HepG2 (cell line): ENCODE results near the gene C1QL4. TPM values are rescaled to one million over a fixed set of nuclear protein-coding genes. Genes with fewer than 3 reads are reported as not detected.

ENCODE experiments used
- ISL2 ChIP-seq: sonication (generic); formaldehyde crosslinking; IDR thresholded peaks from 2 replicates; pipeline ENCODE4 v1.5.0; 2020; ENCODE audit warnings: missing genetic modification reagents
- RBM22 ChIP-seq: fragments of 200-400 bp; formaldehyde crosslinking; optimal IDR thresholded peaks from 2 replicates; pipeline ENCODE3; 2017; ENCODE audit warnings: mild to moderate bottlenecking, low read length, moderate library complexity
- SSRP1 ChIP-seq: IDR thresholded peaks from 2 replicates; pipeline ENCODE4 v1.6.1; 2016; ENCODE audit warnings: control low read depth
- ZFP41 ChIP-seq: sonication (generic); formaldehyde crosslinking; IDR thresholded peaks from 2 replicates; pipeline ENCODE4 v1.4.0; 2020; ENCODE audit warnings: mild to moderate bottlenecking, missing genetic modification reagents, borderline replicate concordance
- ZNF570 ChIP-seq: sonication (generic); formaldehyde crosslinking; IDR thresholded peaks from 2 replicates; pipeline ENCODE4 v1.4.0; 2020; ENCODE audit warnings: mild to moderate bottlenecking, missing genetic modification reagents, borderline replicate concordance
- polyA plus RNA-seq, 8 experiments: library from polyadenylated mRNA; depleted of rRNA in 3 of 8; stranded (reverse) in 7 of 8; unstranded in 1 of 8; fragments of >200 nt; fragmentation: Illumina TruSeq in 4 of 8; extraction: Trizol in 4 of 8; gene quantifications; 2 replicates each; pipeline versions ENCODE4 v1.2.1 to v1.2.3, GENCODE V29; 2011 to 2016; ENCODE audit warnings: low read depth in 4 of 8, missing spikeins in 1 of 8, mixed read lengths in 1 of 8; ENCODE audit not compliant: insufficient read depth in 1 of 8
- total RNA-seq, 5 experiments: library from RNA; depleted of rRNA; stranded (reverse); fragments of >200 nt; fragmentation: Illumina TruSeq; extraction: Trizol; gene quantifications; 2 replicates each; pipeline ENCODE4 v1.2.3, GENCODE V29; 2016; ENCODE audit warnings: low read depth in 1 of 5
- TF ChIP-seq, protein P1 (sequence below): IDR thresholded peaks from 2 replicates; pipeline ENCODE4 v1.6.1; 2018; ENCODE audit warnings: missing genetic modification reagents
- TF ChIP-seq, protein P2 (sequence below): sonication (generic); formaldehyde crosslinking; IDR thresholded peaks from 2 replicates; pipeline ENCODE4 v1.5.0; 2020; ENCODE audit warnings: mild to moderate bottlenecking, missing genetic modification reagents, borderline replicate concordance
- TF ChIP-seq, protein P3 (sequence below): sonication (generic); formaldehyde crosslinking; IDR thresholded peaks from 2 replicates; pipeline ENCODE4 v1.4.0; 2020; ENCODE audit warnings: low read depth, missing genetic modification reagents
- TF ChIP-seq, protein P4 (sequence below): sonication (generic); formaldehyde crosslinking; IDR thresholded peaks from 2 replicates; pipeline ENCODE4 v1.4.0; 2020; ENCODE audit warnings: missing genetic modification reagents

Gene C1QL4
- total and polyA plus RNA-seq, 2 of the 13 experiments (the other 11 are each of a cell fraction or from before 2014, with no cell fraction given): 0.03 TPM; not detected in 1

DNA sequence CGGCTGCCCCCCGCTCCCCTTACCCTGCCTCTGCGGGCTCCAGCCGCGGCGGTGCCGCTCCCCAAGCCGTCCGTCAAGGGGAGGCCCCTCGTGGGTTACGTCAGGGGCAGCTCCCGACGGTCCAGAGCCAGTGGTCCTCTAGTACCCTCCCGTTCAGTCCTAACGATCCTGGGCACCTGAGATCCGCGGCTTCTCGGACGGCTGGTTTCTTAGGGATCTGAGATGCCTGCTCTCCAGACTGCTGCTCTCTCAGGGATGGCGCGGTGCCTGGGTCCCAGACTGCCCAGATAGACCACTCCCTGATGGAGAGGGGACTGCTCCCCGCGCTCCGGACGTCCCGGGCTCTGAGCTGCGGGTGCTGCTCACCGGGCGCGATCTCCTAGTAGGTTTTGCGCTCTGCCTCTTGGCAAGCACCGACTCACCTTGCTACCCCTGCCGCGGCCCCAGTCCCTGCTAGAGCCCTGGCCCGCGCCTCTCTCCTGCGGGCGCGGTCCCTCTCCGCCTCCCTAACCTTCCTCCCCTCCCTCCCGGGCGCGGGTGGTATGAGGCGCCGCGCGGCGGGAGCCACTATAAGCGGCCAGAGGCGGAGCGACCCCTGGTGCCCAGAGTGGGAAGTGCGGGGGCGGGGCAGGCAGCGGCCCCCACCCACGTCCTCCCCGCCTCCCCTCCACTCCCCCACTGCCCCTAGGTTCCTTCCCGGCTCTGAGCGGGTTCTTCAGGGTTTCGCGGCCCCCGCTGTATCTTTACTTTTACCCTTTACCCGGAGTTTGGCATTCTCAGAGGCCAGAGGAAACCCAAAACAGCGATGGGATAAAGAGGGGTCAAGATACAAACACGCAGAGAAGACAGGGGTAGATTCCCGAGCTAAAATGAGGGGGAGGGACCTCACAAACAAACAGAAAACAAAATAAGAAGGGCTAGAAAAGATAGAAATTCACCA lies at the start of gene C1QL4 (continued):
- no peak for TF ChIP-seq ZFP41 (CRISPR knock-in tag)
- TF ChIP-seq SSRP1: no peak
- no peak for TF ChIP-seq ISL2
- TF ChIP-seq, protein P1, sequence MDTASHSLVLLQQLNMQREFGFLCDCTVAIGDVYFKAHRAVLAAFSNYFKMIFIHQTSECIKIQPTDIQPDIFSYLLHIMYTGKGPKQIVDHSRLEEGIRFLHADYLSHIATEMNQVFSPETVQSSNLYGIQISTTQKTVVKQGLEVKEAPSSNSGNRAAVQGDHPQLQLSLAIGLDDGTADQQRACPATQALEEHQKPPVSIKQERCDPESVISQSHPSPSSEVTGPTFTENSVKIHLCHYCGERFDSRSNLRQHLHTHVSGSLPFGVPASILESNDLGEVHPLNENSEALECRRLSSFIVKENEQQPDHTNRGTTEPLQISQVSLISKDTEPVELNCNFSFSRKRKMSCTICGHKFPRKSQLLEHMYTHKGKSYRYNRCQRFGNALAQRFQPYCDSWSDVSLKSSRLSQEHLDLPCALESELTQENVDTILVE (CRISPR knock-in tag): 0 out of 2 replicates have a peak, but pooled peaks have one; percentile 27
- TF ChIP-seq, protein P2, sequence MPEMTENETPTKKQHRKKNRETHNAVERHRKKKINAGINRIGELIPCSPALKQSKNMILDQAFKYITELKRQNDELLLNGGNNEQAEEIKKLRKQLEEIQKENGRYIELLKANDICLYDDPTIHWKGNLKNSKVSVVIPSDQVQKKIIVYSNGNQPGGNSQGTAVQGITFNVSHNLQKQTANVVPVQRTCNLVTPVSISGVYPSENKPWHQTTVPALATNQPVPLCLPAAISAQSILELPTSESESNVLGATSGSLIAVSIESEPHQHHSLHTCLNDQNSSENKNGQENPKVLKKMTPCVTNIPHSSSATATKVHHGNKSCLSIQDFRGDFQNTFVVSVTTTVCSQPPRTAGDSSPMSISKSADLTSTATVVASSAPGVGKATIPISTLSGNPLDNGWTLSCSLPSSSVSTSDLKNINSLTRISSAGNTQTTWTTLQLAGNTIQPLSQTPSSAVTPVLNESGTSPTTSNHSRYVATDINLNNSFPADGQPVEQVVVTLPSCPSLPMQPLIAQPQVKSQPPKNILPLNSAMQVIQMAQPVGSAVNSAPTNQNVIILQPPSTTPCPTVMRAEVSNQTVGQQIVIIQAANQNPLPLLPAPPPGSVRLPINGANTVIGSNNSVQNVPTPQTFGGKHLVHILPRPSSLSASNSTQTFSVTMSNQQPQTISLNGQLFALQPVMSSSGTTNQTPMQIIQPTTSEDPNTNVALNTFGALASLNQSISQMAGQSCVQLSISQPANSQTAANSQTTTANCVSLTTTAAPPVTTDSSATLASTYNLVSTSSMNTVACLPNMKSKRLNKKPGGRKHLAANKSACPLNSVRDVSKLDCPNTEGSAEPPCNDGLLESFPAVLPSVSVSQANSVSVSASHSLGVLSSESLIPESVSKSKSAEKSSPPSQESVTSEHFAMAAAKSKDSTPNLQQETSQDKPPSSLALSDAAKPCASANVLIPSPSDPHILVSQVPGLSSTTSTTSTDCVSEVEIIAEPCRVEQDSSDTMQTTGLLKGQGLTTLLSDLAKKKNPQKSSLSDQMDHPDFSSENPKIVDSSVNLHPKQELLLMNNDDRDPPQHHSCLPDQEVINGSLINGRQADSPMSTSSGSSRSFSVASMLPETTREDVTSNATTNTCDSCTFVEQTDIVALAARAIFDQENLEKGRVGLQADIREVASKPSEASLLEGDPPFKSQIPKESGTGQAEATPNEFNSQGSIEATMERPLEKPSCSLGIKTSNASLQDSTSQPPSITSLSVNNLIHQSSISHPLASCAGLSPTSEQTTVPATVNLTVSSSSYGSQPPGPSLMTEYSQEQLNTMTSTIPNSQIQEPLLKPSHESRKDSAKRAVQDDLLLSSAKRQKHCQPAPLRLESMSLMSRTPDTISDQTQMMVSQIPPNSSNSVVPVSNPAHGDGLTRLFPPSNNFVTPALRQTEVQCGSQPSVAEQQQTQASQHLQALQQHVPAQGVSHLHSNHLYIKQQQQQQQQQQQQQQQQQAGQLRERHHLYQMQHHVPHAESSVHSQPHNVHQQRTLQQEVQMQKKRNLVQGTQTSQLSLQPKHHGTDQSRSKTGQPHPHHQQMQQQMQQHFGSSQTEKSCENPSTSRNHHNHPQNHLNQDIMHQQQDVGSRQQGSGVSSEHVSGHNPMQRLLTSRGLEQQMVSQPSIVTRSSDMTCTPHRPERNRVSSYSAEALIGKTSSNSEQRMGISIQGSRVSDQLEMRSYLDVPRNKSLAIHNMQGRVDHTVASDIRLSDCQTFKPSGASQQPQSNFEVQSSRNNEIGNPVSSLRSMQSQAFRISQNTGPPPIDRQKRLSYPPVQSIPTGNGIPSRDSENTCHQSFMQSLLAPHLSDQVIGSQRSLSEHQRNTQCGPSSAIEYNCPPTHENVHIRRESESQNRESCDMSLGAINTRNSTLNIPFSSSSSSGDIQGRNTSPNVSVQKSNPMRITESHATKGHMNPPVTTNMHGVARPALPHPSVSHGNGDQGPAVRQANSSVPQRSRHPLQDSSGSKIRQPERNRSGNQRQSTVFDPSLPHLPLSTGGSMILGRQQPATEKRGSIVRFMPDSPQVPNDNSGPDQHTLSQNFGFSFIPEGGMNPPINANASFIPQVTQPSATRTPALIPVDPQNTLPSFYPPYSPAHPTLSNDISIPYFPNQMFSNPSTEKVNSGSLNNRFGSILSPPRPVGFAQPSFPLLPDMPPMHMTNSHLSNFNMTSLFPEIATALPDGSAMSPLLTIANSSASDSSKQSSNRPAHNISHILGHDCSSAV (CRISPR knock-in tag): no peak
- TF ChIP-seq, protein P3, sequence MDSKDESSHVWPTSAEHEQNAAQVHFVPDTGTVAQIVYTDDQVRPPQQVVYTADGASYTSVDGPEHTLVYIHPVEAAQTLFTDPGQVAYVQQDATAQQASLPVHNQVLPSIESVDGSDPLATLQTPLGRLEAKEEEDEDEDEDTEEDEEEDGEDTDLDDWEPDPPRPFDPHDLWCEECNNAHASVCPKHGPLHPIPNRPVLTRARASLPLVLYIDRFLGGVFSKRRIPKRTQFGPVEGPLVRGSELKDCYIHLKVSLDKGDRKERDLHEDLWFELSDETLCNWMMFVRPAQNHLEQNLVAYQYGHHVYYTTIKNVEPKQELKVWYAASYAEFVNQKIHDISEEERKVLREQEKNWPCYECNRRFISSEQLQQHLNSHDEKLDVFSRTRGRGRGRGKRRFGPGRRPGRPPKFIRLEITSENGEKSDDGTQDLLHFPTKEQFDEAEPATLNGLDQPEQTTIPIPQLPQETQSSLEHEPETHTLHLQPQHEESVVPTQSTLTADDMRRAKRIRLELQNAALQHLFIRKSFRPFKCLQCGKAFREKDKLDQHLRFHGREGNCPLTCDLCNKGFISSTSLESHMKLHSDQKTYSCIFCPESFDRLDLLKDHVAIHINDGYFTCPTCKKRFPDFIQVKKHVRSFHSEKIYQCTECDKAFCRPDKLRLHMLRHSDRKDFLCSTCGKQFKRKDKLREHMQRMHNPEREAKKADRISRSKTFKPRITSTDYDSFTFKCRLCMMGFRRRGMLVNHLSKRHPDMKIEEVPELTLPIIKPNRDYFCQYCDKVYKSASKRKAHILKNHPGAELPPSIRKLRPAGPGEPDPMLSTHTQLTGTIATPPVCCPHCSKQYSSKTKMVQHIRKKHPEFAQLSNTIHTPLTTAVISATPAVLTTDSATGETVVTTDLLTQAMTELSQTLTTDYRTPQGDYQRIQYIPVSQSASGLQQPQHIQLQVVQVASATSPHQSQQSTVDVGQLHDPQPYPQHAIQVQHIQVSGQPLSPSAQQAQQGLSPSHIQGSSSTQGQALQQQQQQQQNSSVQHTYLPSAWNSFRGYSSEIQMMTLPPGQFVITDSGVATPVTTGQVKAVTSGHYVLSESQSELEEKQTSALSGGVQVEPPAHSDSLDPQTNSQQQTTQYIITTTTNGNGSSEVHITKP: no peak
- no peak for TF ChIP-seq ZNF570
- TF ChIP-seq, protein P4, sequence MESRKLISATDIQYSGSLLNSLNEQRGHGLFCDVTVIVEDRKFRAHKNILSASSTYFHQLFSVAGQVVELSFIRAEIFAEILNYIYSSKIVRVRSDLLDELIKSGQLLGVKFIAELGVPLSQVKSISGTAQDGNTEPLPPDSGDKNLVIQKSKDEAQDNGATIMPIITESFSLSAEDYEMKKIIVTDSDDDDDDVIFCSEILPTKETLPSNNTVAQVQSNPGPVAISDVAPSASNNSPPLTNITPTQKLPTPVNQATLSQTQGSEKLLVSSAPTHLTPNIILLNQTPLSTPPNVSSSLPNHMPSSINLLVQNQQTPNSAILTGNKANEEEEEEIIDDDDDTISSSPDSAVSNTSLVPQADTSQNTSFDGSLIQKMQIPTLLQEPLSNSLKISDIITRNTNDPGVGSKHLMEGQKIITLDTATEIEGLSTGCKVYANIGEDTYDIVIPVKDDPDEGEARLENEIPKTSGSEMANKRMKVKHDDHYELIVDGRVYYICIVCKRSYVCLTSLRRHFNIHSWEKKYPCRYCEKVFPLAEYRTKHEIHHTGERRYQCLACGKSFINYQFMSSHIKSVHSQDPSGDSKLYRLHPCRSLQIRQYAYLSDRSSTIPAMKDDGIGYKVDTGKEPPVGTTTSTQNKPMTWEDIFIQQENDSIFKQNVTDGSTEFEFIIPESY (CRISPR knock-in tag): no peak
- no peak for TF ChIP-seq RBM22
